HG03025 (cell line): Measurements from ENCODE around the gene CCDC68.

Experiments used
- ATAC-seq: cut with Tn5 transposase; IDR thresholded peaks from one replicate; pipeline ENCODE4 v1.9.1; 2021; ENCODE audit warnings: mild to moderate bottlenecking, moderate library complexity; ENCODE audit not compliant: unreplicated experiment, low FRiP score

Gene CCDC68

GRCh38 chr18:54962919-54963645 lies 3.8 kb upstream of the CCDC68 start:
- ATAC-seq = no peak

- ATAC-seq = no peak
Observed at GRCh38 chr18:54961868-54962267, 2.6 kb upstream of the CCDC68 start.

DNA sequence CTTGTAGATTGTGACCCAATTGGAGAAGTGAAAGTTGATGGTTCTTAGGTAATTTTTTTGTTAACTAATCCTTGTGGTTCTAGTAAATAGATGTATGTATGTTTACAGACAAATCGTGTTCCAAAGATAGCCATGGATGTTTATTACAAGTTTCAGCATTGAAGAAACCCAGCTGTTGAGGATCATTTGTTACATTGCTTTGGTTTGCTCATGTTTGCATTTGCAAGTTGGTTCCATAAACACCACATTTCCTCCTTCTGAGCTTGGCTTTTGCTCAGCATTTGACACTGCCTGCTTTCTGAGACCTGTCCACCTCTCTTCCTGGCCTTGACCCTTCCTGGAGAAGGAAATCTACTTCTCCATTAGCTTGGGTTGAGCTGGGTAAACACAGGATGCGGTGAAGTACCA lies 1.8 kb upstream of the CCDC68 start:
- no peak for ATAC-seq

GRCh38 chr18:54960197-54960596 lies 936 bp upstream of the CCDC68 start:
- ATAC-seq = no peak

DNA sequence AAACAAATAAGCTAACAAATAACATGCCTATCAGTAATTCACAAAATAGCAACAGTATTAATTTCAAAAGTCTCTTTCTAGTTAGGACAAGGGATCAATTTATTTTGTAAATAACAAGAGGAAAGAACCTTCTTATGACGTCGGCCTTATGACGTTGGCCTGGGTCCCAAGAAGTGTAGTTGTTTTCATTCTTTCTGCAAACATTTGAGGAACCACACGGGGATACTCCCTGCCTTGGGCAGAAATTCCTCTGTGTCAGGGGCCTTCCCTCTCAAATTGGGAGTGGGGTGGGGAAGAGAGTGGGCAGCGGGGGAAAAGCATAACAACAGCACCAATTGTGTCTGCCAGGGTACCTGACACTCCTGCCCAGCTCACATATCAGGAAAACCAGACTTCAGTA lies 1.3 kb downstream of the CCDC68 start:
- ATAC-seq = no peak

- ATAC-seq = no peak
Observed at GRCh38 chr18:54957296-54957832, 1.9 kb downstream of the CCDC68 start.

DNA sequence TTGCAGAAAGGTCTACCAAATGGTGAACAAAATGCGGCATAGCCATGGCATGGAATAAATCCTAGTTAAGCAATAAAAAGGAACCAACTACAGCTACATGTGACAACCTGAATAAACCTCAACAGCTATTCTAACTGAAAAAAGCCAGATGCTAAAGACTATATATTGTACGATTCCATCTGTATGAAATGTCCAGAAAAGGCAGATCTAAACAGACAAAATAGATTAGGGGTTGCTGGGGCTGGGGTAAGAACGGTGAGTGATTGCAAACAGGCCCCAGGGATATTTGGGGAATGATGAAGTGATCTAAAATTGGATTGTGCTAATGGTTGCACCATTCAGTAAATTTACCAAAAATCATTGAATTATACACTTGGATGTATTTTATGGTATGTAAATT lies 2.8 kb downstream of the CCDC68 start:
- no peak for ATAC-seq

- ATAC-seq = no peak
Observed at GRCh38 chr18:54952026-54952425, 7.2 kb downstream of the CCDC68 start.

DNA sequence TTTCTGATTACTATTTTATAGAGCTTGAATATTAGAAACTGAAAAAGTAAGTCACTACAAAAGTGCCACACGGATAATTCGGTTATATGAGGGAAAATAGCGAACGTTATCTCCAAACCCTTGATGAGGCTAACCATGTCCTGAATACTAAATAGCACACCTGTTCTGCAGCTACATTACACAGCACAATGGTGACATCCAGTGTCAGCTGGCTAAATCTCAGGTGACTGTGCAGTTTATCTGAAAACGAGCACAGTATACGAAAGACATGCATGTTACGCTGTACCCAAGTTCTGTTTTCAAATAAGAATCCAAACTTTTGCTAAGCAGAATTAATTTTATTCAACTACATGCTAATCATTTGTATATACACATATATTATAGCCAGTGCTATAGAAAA lies 9.0 kb downstream of the CCDC68 start:
- ATAC-seq = no peak

GRCh38 chr18:54949588-54949987 lies 9.7 kb downstream of the CCDC68 start:
- ATAC-seq = no peak

- no peak for ATAC-seq
Observed at GRCh38 chr18:54948350-54948837, 10.9 kb downstream of the CCDC68 start.

DNA sequence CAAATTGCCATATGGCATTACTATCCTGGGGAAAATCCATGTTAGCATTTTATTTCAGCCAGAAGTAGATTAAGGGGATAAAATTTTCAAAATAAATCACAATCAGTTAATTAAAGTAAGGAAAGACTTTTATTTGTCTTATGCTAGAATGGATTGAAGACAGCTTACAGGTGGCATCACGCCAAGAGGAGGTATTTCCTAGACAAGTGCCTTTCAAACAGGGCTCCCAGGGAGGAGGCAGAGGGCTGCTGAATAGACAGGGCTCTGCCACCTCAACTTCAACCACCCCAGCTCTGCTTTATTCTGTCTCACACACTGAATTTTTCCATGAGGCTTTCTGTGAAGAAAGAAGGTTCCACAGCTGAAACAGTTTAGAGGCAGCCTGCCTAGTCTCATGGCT lies 12.2 kb downstream of the CCDC68 start:
- ATAC-seq = no peak

DNA sequence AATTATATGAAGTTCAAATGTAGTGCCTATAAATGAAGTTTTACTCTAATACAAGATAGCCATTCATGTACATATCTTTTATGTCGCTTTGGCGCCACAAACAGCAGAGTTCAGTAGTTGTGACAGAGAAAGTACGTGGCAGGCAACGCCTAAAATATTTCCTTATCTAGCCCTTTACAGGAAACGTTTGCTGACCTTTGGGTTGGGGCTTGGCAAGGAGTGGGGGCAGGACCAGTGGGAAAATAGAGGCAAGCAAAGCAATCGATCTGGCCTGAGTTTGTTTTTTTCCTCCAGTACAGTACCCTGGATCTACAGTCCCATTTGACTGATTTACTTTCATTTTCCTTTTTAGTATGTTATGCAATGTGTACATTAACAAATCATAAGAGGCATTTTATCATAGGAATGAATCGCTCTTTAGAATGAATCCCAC lies 13.1 kb downstream of the CCDC68 start:
- ATAC-seq = peak; percentile 76

DNA sequence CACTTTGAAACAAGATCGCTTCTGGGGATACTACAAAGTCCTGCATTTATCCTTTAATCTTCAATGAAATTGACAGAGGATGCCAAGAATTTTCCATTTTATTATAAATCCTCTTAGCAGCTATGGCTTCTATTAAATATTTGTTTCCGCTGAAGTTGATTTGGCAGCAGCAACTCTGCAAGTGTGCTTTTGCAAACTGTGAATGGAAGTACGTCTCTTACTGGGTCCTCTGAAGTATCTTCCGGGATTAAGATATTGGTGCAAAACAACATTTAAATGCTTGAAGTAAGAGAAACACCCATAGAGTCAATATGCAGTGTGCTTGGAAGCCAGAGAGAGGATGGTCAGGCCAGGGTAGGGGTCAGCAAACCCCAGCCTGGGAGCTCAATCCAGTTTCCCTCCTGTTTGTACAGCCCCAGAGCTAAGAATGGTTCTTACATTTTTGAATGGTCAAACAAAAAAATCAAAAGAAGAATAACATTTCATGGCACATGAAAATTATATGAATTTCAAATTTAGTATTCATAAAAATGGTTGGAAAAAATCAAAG lies 13.6 kb downstream of the CCDC68 start:
- no peak for ATAC-seq

DNA sequence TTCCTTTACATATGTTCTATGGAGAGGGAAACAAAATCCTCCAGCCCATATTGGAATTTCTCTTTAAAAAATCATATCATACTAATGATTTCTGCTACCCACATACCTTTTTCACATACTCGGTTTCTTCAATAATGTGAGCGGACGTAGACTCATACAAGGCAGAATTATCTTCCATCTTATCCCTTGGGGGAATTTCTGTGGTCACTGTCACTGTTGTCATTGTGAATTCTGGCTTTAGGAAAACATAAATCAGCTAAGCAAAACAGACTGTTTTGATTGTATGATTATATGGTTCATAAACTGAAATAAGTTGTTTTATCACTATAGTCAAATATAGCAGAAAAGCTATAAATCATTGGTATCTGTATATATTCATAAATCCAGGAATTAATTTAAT lies 16.7 kb downstream of the CCDC68 start:
- no peak for ATAC-seq

DNA sequence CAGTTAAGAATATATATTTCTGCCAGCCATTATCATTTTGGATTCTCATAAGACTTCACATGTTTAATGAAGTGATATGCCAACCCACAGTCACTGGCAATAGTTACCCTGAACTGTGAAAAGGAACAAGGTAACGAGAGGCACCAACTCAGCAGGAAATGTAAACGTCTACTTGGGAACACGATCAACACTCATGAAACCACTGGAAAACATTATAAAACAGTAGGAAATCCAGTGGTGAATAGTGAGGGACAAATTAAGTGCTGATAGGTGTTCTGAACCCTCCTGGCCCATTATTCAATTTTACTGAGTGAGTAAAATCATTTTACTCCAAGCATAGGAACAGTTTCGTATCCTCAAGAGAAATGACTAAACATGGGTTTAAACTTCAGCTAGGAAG lies 17.1 kb downstream of the CCDC68 start:
- ATAC-seq = no peak

DNA sequence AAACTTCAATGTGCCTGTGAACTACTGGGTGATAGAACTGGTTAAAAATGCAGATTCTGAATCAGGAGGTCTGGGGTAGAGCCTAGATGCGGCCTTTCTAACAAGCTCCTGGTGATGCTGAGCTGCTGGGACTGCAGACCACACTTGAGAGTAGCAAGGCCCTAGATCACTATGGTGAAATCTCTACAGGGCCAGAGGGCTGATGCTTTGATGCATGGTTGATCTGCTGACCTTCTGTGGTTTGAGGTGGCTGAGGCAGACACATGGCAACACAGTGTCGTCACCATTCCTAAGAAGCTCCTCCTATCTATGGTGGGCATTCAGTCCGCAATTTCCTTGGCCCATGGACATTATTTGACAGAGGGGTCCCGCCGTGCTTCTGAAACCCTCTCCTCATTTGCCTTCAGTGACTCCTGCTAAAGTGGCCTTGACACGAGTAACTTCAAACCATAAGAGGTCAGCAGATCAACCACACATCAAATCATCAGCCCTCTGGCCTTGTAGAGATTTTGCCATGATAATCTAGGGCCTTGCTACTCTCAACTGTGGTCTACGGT lies 19.8 kb downstream of the CCDC68 start:
- ATAC-seq = no peak

GRCh38 chr18:54938506-54938905 lies 20.8 kb downstream of the CCDC68 start:
- no peak for ATAC-seq

GRCh38 chr18:54932472-54932871 lies 26.8 kb downstream of the CCDC68 start:
- ATAC-seq = no peak

- ATAC-seq = no peak
Observed at GRCh38 chr18:54931152-54931551, 28.1 kb downstream of the CCDC68 start.

- no peak for ATAC-seq
Observed at GRCh38 chr18:54928236-54928635, 31.0 kb downstream of the CCDC68 start.
